H1 (cell line): ENCODE results near the gene SH3PXD2B. TPM values are rescaled to one million over a fixed set of nuclear protein-coding genes. Genes with fewer than 3 reads are reported as not detected.

Experiments
- CTCF ChIA-PET: fragments of 300-600 bp; sonication (Branson Sonifier 250); formaldehyde crosslinking; loops from one replicate; lab custom pipeline; 2021; ENCODE audit not compliant: partially characterized antibody; lab: Charles Lee
- POLR2A ChIA-PET: fragments of 300-600 bp; sonication (Branson Sonifier 250); formaldehyde crosslinking; loops from one replicate; lab custom pipeline; 2021; ENCODE audit warnings: inconsistent platforms; ENCODE audit not compliant: partially characterized antibody; lab: Charles Lee
- DNase-seq, 2 experiments: peaks; one replicate each; pipeline versions ENCODE4 v3.0.0 to v3.0.0-alpha.2; 2010 to 2022; ENCODE audit warnings: low spot score in 2 of 2, low read depth in 1 of 2, mixed read lengths in 1 of 2
- FAIRE-seq: peaks from 2 replicates; lab custom pipeline; 2011; peaks lifted over from hg19 to GRCh38; lab: Jason Lieb, UNC
- H2AFZ ChIP-seq: 2 replicates; pipeline ENCODE4 v1.8.1; 2012; ENCODE audit warnings: low read length, inconsistent platforms
- H2AK5ac ChIP-seq: 2 replicates; pipeline ENCODE4 v1.6.1; 2013; ENCODE audit warnings: low read depth, low read length
- H2BK120ac ChIP-seq: replicated peaks from 2 replicates; pipeline ENCODE3; 2013; ENCODE audit warnings: low read depth, low read length, inconsistent platforms
- H2BK12ac ChIP-seq: 2 replicates; pipeline ENCODE4 v1.6.1; 2013; ENCODE audit warnings: low read depth, low read length
- H2BK15ac ChIP-seq: 2 replicates; pipeline ENCODE4 v1.6.1; 2013; ENCODE audit warnings: low read length
- H2BK20ac ChIP-seq: 2 replicates; pipeline ENCODE4 v1.6.1; 2013; ENCODE audit warnings: low read length
- H2BK5ac ChIP-seq: 2 replicates; pipeline ENCODE4 v1.6.1; 2013; ENCODE audit warnings: low read depth, low read length
- H3K14ac ChIP-seq: 2 replicates; pipeline ENCODE4 v1.6.1; 2013; ENCODE audit warnings: inconsistent platforms; ENCODE audit not compliant: insufficient read length
- H3K18ac ChIP-seq: 2 replicates; pipeline ENCODE4 v1.6.1; 2013; ENCODE audit warnings: low read length; ENCODE audit errors: extremely low read depth
- H3K23ac ChIP-seq: 2 replicates; pipeline ENCODE4 v1.6.1; 2013; ENCODE audit warnings: inconsistent platforms; ENCODE audit not compliant: insufficient read length
- H3K23me2 ChIP-seq: 2 replicates; pipeline ENCODE4 v1.6.1; 2013; ENCODE audit warnings: low read depth, low read length
- H3K27ac ChIP-seq: 2 replicates; pipeline ENCODE4 v1.6.1; 2011; ENCODE audit warnings: low read depth, low read length, inconsistent platforms
- H3K27me3 ChIP-seq, 4 experiments: replicated peaks in 1 of 4; 1 replicate in 1 of 4; 2 replicates in 3 of 4; pipeline versions ENCODE4 v1.6.1 to v1.8.1; 2011 to 2013; ENCODE audit warnings: low read length in 3 of 4, mild to moderate bottlenecking in 3 of 4, inconsistent platforms in 2 of 4, mixed read lengths in 2 of 4, moderate library complexity in 1 of 4; ENCODE audit not compliant: control insufficient read depth in 3 of 4, insufficient read depth in 3 of 4; ENCODE audit errors: extremely low read depth in 1 of 4
- H3K36me3 ChIP-seq, 4 experiments: 2 replicates each; pipeline versions ENCODE4 v1.6.1 to v1.8.1; 2011 to 2013; ENCODE audit warnings: mild to moderate bottlenecking in 4 of 4, low read length in 3 of 4, moderate library complexity in 2 of 4, control low read depth in 1 of 4, inconsistent platforms in 1 of 4; ENCODE audit not compliant: insufficient read depth in 4 of 4, control insufficient read depth in 2 of 4
- H3K4ac ChIP-seq: replicated peaks from 2 replicates; pipeline ENCODE3; 2013; ENCODE audit warnings: low read length, low read depth, mixed read lengths, inconsistent platforms; ENCODE audit not compliant: insufficient read length
- H3K4me1 ChIP-seq, 4 experiments: replicated peaks in 1 of 4; 1 replicate in 1 of 4; 2 replicates in 3 of 4; pipeline versions ENCODE4 v1.6.1 to v1.8.1; 2011 to 2013; ENCODE audit warnings: low read length in 3 of 4, inconsistent platforms in 2 of 4, mixed read lengths in 1 of 4; ENCODE audit not compliant: insufficient read depth in 4 of 4, control insufficient read depth in 3 of 4
- H3K4me2 ChIP-seq, 2 experiments: 2 replicates each; pipeline versions ENCODE4 v1.6.1 to v1.8.1; 2011 to 2013; ENCODE audit warnings: low read depth in 2 of 2, low read length in 2 of 2, control low read depth in 1 of 2, inconsistent platforms in 1 of 2, mild to moderate bottlenecking in 1 of 2; ENCODE audit not compliant: insufficient read depth in 1 of 2
- H3K4me3 ChIP-seq, 4 experiments: fragments of 200-600, 300-600 bp in 1 of 4; sonication (generic), shearing (Covaris generic), sonication (Bioruptor Twin) in 1 of 4; 2 replicates each; pipeline versions ENCODE4 v1.5.1 to v1.8.1; 2011 to 2016; ENCODE audit warnings: low read length in 4 of 4, low read depth in 3 of 4, control low read depth in 2 of 4, inconsistent platforms in 2 of 4, mild to moderate bottlenecking in 2 of 4, mixed read lengths in 1 of 4, moderate library complexity in 1 of 4; ENCODE audit not compliant: insufficient read depth in 2 of 4; ENCODE audit errors: extremely low read depth in 1 of 4
- H3K56ac ChIP-seq: replicated peaks from 2 replicates; pipeline ENCODE3; 2013; ENCODE audit warnings: low read depth, mild to moderate bottlenecking, mixed read lengths, low read length, inconsistent platforms; ENCODE audit not compliant: insufficient read length
- H3K79me1 ChIP-seq: 2 replicates; pipeline ENCODE4 v1.6.1; 2013; ENCODE audit warnings: low read depth, low read length, control low read depth
- H3K79me2 ChIP-seq, 2 experiments: 2 replicates each; pipeline versions ENCODE4 v1.6.1 to v1.8.1; 2012 to 2013; ENCODE audit warnings: low read length in 2 of 2, mild to moderate bottlenecking in 2 of 2, inconsistent platforms in 1 of 2; ENCODE audit not compliant: insufficient read depth in 2 of 2, control insufficient read depth in 1 of 2
- H3K9ac ChIP-seq, 4 experiments: replicated peaks in 1 of 4; 1 replicate in 1 of 4; 2 replicates in 3 of 4; pipeline versions ENCODE4 v1.6.1 to v1.8.1; 2011 to 2013; ENCODE audit warnings: low read depth in 3 of 4, low read length in 3 of 4, control low read depth in 2 of 4, mild to moderate bottlenecking in 2 of 4, moderate library complexity in 2 of 4, inconsistent platforms in 1 of 4; ENCODE audit errors: extremely low read depth in 1 of 4
- H3K9me3 ChIP-seq, 2 experiments: 2 replicates each; pipeline versions ENCODE4 v1.6.1 to v1.8.1; 2012 to 2013; ENCODE audit warnings: mild to moderate bottlenecking in 2 of 2, moderate library complexity in 2 of 2, control low read depth in 1 of 2, inconsistent platforms in 1 of 2, low read depth in 1 of 2, low read length in 1 of 2, mixed read lengths in 1 of 2; ENCODE audit not compliant: insufficient read depth in 2 of 2
- H4K20me1 ChIP-seq, 2 experiments: replicated peaks in 1 of 2; 2 replicates each; pipeline versions ENCODE3 to v1.8.1; 2011 to 2013; ENCODE audit warnings: inconsistent platforms in 2 of 2, low read length in 2 of 2, mild to moderate bottlenecking in 1 of 2; ENCODE audit not compliant: insufficient read depth in 2 of 2, control insufficient read depth in 1 of 2
- H4K5ac ChIP-seq: 2 replicates; pipeline ENCODE4 v1.6.1; 2013; ENCODE audit warnings: low read length, low read depth, mixed read lengths, inconsistent platforms; ENCODE audit not compliant: insufficient read length
- H4K8ac ChIP-seq: 2 replicates; pipeline ENCODE4 v1.8.0; 2013; ENCODE audit warnings: mild to moderate bottlenecking, moderate library complexity, low read length, inconsistent platforms; ENCODE audit not compliant: insufficient read depth; ENCODE audit errors: extremely low read depth
- H4K91ac ChIP-seq: replicated peaks from 2 replicates; pipeline ENCODE3; 2013; ENCODE audit warnings: low read length, mixed read lengths, inconsistent platforms; ENCODE audit not compliant: insufficient read length
- ASH2L ChIP-seq: fragments of 200-600, 300-600 bp; sonication (generic); IDR thresholded peaks from one replicate; pipeline ENCODE4 v1.7.1; 2017; ENCODE audit warnings: low read length
- BCL11A ChIP-seq, 2 experiments: IDR thresholded peaks; one replicate each; pipeline ENCODE4 v1.6.1; 2011; ENCODE audit warnings: low read depth in 2 of 2, low read length in 2 of 2, mild to moderate bottlenecking in 2 of 2
- CHD2 ChIP-seq: IDR thresholded peaks from 2 replicates; pipeline ENCODE4 v1.6.1; 2012; ENCODE audit warnings: low read length, improper control_type of control experiment
- GTF2F1 ChIP-seq: IDR thresholded peaks from 2 replicates; pipeline ENCODE4 v1.6.1; 2012; ENCODE audit warnings: low read depth, low read length, improper control_type of control experiment, borderline replicate concordance
- HDAC6 ChIP-seq: IDR thresholded peaks from one replicate; pipeline ENCODE4 v1.7.1; 2012; ENCODE audit warnings: low read depth, mild to moderate bottlenecking, inconsistent platforms, low read length, moderate library complexity
- POLR2AphosphoS5 ChIP-seq: IDR thresholded peaks from 2 replicates; pipeline ENCODE4 v1.6.1; 2011; ENCODE audit warnings: low read depth, low read length
- RNF2 ChIP-seq: fragments of 200-900, 300-1000 bp; sonication (generic); IDR thresholded peaks from 2 replicates; pipeline ENCODE4 v1.7.1; 2016; ENCODE audit warnings: borderline replicate concordance, low read depth, mild to moderate bottlenecking, antibody characterized with exemption, low read length; ENCODE audit not compliant: poor library complexity, severe bottlenecking; ENCODE audit errors: missing control alignments
- SRF ChIP-seq: IDR thresholded peaks from 2 replicates; pipeline ENCODE4 v1.6.1; 2011; ENCODE audit warnings: mild to moderate bottlenecking, low read depth, low read length, moderate library complexity
- SUZ12 ChIP-seq: fragments of 200-600 bp; sonication (generic); IDR thresholded peaks from 2 replicates; pipeline ENCODE4 v1.6.1; 2012; ENCODE audit warnings: mild to moderate bottlenecking, inconsistent platforms, low read length, moderate library complexity, mixed read lengths
- TEAD4 ChIP-seq: IDR thresholded peaks from 2 replicates; pipeline ENCODE4 v1.6.1; 2012; ENCODE audit warnings: low read depth, low read length, inconsistent platforms, mixed read lengths
- WGBS, 2 experiments: shearing (Covaris generic) in 1 of 2; methylation state at CpG; one replicate each; pipeline versions ENCODE4 v1.1.6 to v1.1.7; 2013 to 2015; ENCODE audit warnings: low lambda C conversion rate in 2 of 2, mixed read lengths in 2 of 2, inconsistent platforms in 1 of 2, low coverage in 1 of 2, missing lambda C conversion rate in 1 of 2; ENCODE audit not compliant: insufficient replicate concordance in 2 of 2, insufficient coverage in 1 of 2, insufficient read length in 1 of 2; ENCODE audit errors: extremely low coverage in 1 of 2, missing lambda C conversion rate in 1 of 2; 5-methylcytosine and 5-hydroxymethylcytosine counted together
- polyA plus RNA-seq, 7 experiments: library from polyadenylated mRNA; depleted of rRNA in 3 of 7; stranded (reverse) in 5 of 7; unstranded in 2 of 7; fragments of >200 nt in 5 of 7; fragments of 200-250 nt in 2 of 7; gene quantifications; 1 replicate in 5 of 7; 2 replicates in 1 of 7; 4 replicates in 1 of 7; pipeline versions ENCODE4 v1.2.1 to v1.2.3, GENCODE V29; 2011 to 2013; ENCODE audit warnings: missing spikeins in 2 of 7, mixed read lengths in 2 of 7
- total RNA-seq: library from RNA; stranded (reverse); fragmentation: NEBNext Ultra II Directional; extraction: Animal tissue kit (Norgen Biotek cat#: 25700); gene quantifications from 2 replicates; pipeline ENCODE4 v1.2.1, GENCODE V29; 2021

The SH3PXD2B gene
- total and polyA plus RNA-seq, 2 of the 8 experiments (the other 6 are each of a cell fraction or from before 2014, with no cell fraction given), result 32.9 to 72.9 TPM

DNA sequence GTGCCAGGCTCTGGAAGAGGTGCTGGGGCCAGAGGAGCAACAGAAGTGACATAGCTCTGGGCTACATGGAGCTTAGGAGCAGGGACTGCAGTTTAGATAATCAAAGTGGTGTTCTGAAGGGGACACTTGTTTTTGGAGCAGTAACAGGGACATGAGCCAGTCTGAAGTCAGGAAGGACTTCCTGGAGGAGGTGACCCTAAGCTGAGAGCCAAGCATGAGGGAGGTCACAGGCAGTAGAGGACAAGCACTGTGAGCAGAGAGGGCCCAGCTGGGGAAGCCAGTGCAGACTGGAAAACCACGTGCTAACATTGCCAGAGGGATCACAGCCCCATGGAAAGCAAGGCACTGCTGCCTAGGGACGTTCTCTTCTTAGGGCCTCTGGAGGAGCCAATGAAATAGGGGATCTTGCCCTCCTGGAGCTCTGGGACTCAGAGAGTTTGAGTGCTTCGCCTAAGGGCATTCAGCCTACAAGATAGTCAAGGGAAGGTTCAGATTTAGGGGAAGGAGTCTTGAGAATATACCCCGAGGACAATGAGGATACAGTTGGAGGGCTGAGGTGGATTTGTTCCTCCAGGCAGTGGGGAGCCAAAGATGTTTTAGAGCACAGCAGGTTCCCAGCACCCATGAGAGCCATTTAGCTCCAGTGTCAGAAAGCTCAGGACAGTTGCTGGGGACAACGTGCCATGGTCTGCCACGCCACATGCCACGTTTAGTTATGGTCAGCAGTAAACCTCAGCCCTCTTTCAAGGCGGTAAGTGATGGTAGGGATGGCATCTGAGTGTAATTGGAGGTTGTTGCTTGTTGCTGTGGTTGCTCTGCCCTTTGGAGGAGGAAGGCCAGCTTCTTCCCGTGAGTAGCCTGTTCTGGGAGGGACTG lies 40.5 kb upstream of the SH3PXD2B start:
- CTCF ChIA-PET, result interaction anchor here (0.9 to 1.9 kb wide), 5 partner anchors 12 to 203 kb away, joined by 3 to 5 read pairs (median 3); no protein-coding TSS in a partner anchor
- TF ChIP-seq POLR2AphosphoS5 (no peak), GTF2F1 (no peak), TEAD4 (no peak), SRF (no peak), RNF2 (no peak), CHD2 (no peak), BCL11A (IDR thresholded peaks at IDR 0.05; ENCODE audit: low read depth in 2 of 2, low read length in 2 of 2) (no peak), SUZ12 (no peak), ASH2L (no peak), HDAC6 (no peak)

More for the DNA sequence above, 40.5 kb upstream of the SH3PXD2B start:
- Histone ChIP-seq H3K36me3 (no peaks in the 10 kb centered on the region), H3K14ac (no peak overlapping the region), H3K27me3 (peaks cover 0 to 2% (median 0%) of the 10 kb centered on the region in 4 experiments; a peak in 1 of 7 replicates), H3K79me2 (no peaks in the 10 kb centered on the region), H3K18ac (no peak overlapping the region), H4K8ac (no peak overlapping the region), H3K4me1 (no peaks in the 10 kb centered on the region), H2BK12ac (no peak overlapping the region), H3K4me2 (no peak overlapping the region), H4K5ac (no peak overlapping the region), H4K91ac (no peak overlapping the region), H3K23me2 (no peaks in the 10 kb centered on the region), H3K9ac (no peak overlapping the region), H3K4ac (no peak overlapping the region), H3K4me3 (no peak overlapping the region), H2BK120ac (no peak overlapping the region), H2BK20ac (no peak overlapping the region), H3K79me1 (no peaks in the 10 kb centered on the region), H2AFZ (no peak overlapping the region), H2BK15ac (no peak overlapping the region), H2AK5ac (no peak overlapping the region), H4K20me1 (no peaks in the 10 kb centered on the region), H3K56ac (no peak overlapping the region), H3K9me3 (no peaks in the 10 kb centered on the region), H3K27ac (no peak overlapping the region), H2BK5ac (no peak overlapping the region), H3K23ac (no peak overlapping the region)
- POLR2A ChIA-PET, result no interaction called here
- DNase-seq, result peak in 1 of 2 experiments; percentile 33
- no peak for FAIRE-seq
- 80% methylated on average over 9 of the region's 9 CpGs; no CpG with 5 or more reads in 1 of the 2 experiments for WGBS, 2 experiments
